IPS DF 6.9 (cell line): Measurements from ENCODE around the gene ZNF318.
"Not testable (repeated sequence)": the region's sequence is repeated elsewhere in the genome, so short reads cannot be mapped to it uniquely, and the experiment has no call there.

Source experiments
- DNase-seq: peaks from one replicate; pipeline ENCODE4 v3.0.0-alpha.2; 2013; ENCODE audit warnings: low read depth, low spot score
- H3K27ac ChIP-seq: one replicate; pipeline ENCODE4 v1.5.1; 2013; ENCODE audit warnings: low read length, control low read depth
- H3K27me3 ChIP-seq: 2 replicates; pipeline ENCODE4 v1.6.1; 2013; ENCODE audit warnings: mild to moderate bottlenecking, low read length; ENCODE audit not compliant: control insufficient read depth, insufficient read depth
- H3K36me3 ChIP-seq: 2 replicates; pipeline ENCODE4 v1.6.1; 2013; ENCODE audit warnings: low read length; ENCODE audit not compliant: control insufficient read depth, insufficient read depth
- H3K4me1 ChIP-seq: 2 replicates; pipeline ENCODE4 v1.6.1; 2013; ENCODE audit warnings: low read length; ENCODE audit not compliant: control insufficient read depth, insufficient read depth
- H3K4me3 ChIP-seq: 2 replicates; pipeline ENCODE4 v1.5.1; 2013; ENCODE audit warnings: mild to moderate bottlenecking, low read length
- H3K9me3 ChIP-seq: 2 replicates; pipeline ENCODE4 v1.6.1; 2013; ENCODE audit warnings: low read length, inconsistent platforms; ENCODE audit not compliant: control insufficient read depth, insufficient read depth
- WGBS: extraction: QIAGEN DNeasy Blood & Tissue Kit; methylation state at CpG from one replicate; pipeline ENCODE4 v1.1.7; 2013; ENCODE audit warnings: mixed read lengths, missing lambda C conversion rate; ENCODE audit not compliant: insufficient read length, insufficient coverage; 5-methylcytosine and 5-hydroxymethylcytosine counted together

Gene ZNF318

DNA sequence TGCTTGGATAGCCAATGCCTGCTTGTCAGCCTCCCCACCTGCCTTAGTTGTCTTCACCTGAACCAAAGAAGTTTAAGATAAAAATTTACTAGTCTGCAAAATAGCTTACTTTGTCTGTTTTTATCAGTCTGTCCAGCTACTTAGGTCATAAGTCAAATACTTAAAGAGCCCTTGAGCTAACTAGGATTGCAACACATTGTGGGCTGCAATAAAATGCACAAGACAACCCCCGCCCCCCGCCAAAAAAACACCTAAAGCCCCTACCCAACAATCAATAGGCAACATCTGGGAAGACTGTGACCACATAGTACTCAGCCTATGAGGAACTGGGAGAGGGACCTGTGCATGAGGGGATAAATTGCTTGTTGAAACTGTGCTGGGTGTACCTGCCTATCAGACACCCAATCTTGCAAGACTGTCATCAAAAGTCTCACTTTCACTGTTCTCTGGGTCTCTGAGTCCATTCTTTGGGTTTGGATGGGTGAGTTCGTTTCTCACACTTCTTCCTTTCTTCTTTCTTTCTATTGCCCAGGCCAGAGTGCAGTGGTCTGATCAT is 30.6 kb upstream of the ZNF318 start:
- Histone ChIP-seq H3K9me3 (no peaks in the 10 kb centered on the region), H3K4me1 (peaks cover 4% of the 10 kb centered on the region; the same call in 1 of the 2 replicates), H3K4me3 (no peak overlapping the region), H3K27ac (no peak overlapping the region), H3K27me3 (no peaks in the 10 kb centered on the region), H3K36me3 (no peaks in the 10 kb centered on the region)
- DNase-seq: no peak
- no CpG with 5 or more reads among the region's 3 CpGs for WGBS

GRCh38 chr6:43396408-43397149 is 27.1 kb upstream of the ZNF318 start:
- H3K4me3 ChIP-seq: no peak overlapping the region
- no peak overlapping the region for H3K27ac ChIP-seq
- 0 out of 2 replicates have a peak, but pooled peaks cover 2% of the 10 kb centered on the region for H3K4me1 ChIP-seq
- no peaks in the 10 kb centered on the region for H3K9me3 ChIP-seq
- DNase-seq: no peak
- no CpG with 5 or more reads among the region's 6 CpGs for WGBS
- H3K27me3 ChIP-seq: no peaks in the 10 kb centered on the region
- H3K36me3 ChIP-seq: no peaks in the 10 kb centered on the region

- Histone ChIP-seq H3K36me3 (no peaks in the 10 kb centered on the region), H3K4me3 (no peak overlapping the region), H3K27me3 (no peaks in the 10 kb centered on the region), H3K27ac (no peak overlapping the region), H3K9me3 (no peaks in the 10 kb centered on the region), H3K4me1 (0 out of 2 replicates have a peak, but pooled peaks cover 3% of the 10 kb centered on the region)
- WGBS: no CpG with 5 or more reads among the region's 4 CpGs
- DNase-seq: no peak
These were observed 26.3 kb upstream of the ZNF318 start for GRCh38 chr6:43395776-43396175.

DNA sequence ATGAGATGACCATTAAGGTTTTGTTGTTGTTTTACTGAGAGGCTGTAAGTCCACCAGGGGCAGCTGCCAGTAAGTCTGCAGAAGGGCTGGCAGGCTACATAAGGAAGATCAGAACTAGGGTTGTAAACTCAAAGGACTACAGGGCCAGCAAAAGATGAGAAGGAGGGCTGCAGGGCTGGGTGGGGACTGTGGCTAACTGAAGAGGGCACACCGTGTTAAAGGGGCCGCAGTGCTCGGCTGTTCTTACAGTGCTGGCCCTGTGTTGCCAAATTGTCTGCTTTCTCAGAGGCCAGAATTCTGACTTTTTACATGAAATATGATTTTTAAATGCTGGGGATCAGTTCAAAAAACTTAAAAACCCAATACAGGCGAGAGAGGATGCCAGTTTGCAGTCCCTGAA is 25.5 kb upstream of the ZNF318 start:
- H3K27ac ChIP-seq: no peak overlapping the region
- H3K9me3 ChIP-seq: no peaks in the 10 kb centered on the region
- no peaks in the 10 kb centered on the region for H3K36me3 ChIP-seq
- no peaks in the 10 kb centered on the region for H3K27me3 ChIP-seq
- 0 out of 2 replicates have a peak, but pooled peaks cover 3% of the 10 kb centered on the region for H3K4me1 ChIP-seq
- no peak overlapping the region for H3K4me3 ChIP-seq
- no CpG with 5 or more reads among the region's 4 CpGs for WGBS
- no peak for DNase-seq

- DNase-seq: no peak
- WGBS: no CpG with 5 or more reads among the region's 5 CpGs
- H3K36me3 ChIP-seq: no peaks in the 10 kb centered on the region
- no peak overlapping the region for H3K27ac ChIP-seq
- 0 out of 2 replicates have a peak, but pooled peaks cover 3% of the 10 kb centered on the region for H3K4me1 ChIP-seq
- H3K27me3 ChIP-seq: no peaks in the 10 kb centered on the region
- no peaks in the 10 kb centered on the region for H3K9me3 ChIP-seq
- H3K4me3 ChIP-seq: no peak overlapping the region
These were observed 24.2 kb upstream of the ZNF318 start for GRCh38 chr6:43393602-43394001.

DNA sequence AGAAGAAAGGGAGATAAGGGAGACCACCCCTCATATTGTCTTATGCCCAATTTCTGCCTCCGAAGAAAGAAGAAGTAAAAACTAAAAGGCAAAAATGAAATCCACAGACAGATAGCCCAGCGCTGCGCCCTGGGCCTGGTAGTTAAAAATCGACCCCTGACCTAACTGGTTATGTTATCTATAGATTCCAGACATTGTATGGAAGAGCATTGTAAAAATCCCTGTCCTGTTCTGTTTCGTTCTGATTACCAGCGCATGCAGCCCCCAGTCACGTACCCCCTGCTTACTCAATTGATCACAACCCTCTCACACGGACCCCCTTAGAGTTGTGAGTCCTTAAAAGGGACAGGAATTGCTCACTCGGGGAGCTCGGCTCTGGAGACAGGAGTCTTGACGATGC is 23.7 kb upstream of the ZNF318 start:
- not testable (repeated sequence) for DNase-seq, H3K27me3 ChIP-seq, H3K4me3 ChIP-seq, H3K27ac ChIP-seq, H3K4me1 ChIP-seq, H3K36me3 ChIP-seq, H3K9me3 ChIP-seq
- WGBS: no CpG with 5 or more reads among the region's 11 CpGs

DNA sequence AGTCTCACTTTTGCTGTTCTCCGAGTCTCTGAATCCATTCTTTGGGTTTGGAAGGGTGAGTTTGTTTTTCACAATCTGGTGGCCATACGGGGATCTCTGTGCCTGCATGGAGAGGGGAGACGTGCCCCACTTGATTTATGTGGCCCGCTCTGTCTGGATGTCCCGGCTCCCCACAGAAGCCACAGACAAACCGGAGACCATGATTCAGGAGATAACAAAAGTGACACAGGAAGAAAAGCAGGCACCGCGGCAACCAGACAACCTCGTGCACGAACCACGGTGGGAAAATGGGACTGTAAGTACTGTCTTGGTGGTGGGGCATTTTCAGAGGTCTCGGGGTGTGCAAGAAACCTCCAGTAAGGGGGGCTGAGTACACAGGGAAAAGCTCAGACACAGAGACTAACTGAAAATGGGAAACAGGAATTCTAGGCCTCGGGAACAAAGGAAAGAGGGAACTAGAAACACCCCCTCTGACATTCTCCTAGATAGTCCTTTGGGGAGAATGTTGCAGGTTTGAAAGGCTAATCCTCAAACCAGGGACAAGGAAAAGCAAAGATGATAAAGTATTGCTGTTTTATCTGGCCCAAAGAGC is 22.1 kb upstream of the ZNF318 start:
- H3K36me3 ChIP-seq: no peaks in the 10 kb centered on the region
- no peak for DNase-seq
- H3K27ac ChIP-seq: no peak overlapping the region
- no peaks in the 10 kb centered on the region for H3K27me3 ChIP-seq
- H3K4me1 ChIP-seq: 0 out of 2 replicates have a peak, but pooled peaks cover 3% of the 10 kb centered on the region
- WGBS: no CpG with 5 or more reads among the region's 13 CpGs
- no peaks in the 10 kb centered on the region for H3K9me3 ChIP-seq
- no peak overlapping the region for H3K4me3 ChIP-seq

DNA sequence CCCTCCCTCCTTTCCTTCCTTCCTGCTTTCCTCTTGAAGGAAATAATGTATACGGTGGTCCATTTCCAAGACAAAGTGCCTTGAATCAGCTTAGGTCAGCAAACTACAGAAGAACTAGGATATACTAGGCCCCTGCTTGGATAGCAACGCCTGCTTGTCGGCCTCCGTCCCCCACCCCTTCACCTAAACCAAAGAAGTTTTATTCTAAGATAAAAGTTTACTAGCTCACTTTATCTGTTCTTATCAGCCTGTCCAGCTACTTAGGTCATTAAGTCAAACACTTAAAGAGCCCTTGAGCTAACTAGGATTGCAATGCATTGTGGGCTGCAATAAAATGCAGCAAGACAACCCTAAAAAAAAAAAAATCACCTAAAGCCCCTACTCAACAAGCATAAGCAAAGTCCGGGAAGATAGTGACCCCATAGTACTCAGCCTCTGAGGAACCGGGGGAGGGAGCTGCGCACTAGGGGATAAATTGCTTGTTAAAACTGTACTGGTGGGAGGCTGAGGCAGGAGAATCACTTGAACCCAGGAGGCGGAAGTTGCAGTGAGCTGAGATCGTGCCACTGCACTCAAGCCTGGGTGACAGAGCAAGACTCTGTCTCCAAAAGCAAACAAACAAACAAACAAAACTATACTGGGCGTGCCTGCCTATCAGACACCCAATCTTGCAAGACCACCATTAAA is 21.4 kb upstream of the ZNF318 start:
- not testable (repeated sequence) for H3K4me1 ChIP-seq, H3K36me3 ChIP-seq, H3K27me3 ChIP-seq, H3K4me3 ChIP-seq, H3K9me3 ChIP-seq, H3K27ac ChIP-seq, DNase-seq
- WGBS: no CpG with 5 or more reads among the region's 10 CpGs

DNA sequence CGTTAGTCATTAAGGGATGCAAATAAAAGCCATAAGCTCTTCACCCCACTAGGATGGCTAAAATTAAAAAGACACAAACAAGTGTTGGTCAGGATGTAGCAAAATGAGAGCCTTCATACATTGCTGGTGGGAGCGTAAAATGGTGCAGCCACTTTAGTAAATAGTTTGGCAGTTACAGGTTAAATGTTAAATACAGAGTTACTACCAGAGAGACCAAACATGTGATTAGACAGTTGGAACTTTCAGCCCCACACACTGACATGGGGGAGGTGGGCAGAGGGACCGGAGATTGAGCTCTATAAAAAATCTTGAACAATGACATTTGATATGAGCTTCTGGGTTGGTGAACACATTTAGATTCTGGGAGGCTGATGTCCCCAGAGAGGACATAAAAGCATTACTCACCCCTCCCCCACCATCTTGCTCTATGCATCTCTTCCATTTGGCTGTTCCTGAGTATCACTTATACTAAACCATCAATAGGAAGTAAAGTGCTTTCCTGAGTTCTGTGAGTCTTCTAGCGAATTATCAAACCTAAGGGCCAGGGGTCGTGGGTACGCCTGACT is 20.4 kb upstream of the ZNF318 start:
- Histone ChIP-seq H3K27ac (no peak overlapping the region), H3K4me3 (no peak overlapping the region), H3K4me1 (0 out of 2 replicates have a peak, but pooled peaks cover 2% of the 10 kb centered on the region), H3K36me3 (no peaks in the 10 kb centered on the region), H3K9me3 (no peaks in the 10 kb centered on the region), H3K27me3 (no peaks in the 10 kb centered on the region)
- DNase-seq: no peak
- no CpG with 5 or more reads among the region's 6 CpGs for WGBS

DNA sequence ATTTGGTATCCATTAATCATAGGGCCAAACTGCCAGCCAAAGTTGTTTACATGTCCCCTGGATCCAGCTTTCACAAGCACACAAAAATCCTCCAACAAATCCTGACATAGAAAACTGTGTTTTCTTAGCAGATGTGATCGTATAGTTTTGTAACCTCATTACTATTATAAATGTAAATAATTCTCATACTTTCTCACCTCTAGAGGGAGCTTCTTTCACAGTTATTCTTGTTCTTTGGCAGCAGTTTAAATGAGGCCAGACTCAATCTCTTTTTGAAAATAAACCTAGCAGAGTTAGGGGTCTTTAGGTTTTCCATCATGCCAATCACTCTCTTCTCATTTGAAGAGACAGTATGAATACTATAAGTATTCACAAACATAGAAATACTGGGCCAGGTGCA is 17.0 kb upstream of the ZNF318 start:
- Histone ChIP-seq H3K27ac (no peak overlapping the region), H3K27me3 (no peaks in the 10 kb centered on the region), H3K9me3 (no peaks in the 10 kb centered on the region), H3K4me3 (no peak overlapping the region), H3K4me1 (0 out of 2 replicates have a peak, but pooled peaks cover under 1% of the 10 kb centered on the region), H3K36me3 (no peaks in the 10 kb centered on the region)
- no CpG with 5 or more reads among the region's 1 CpG for WGBS
- DNase-seq: no peak
